ENCODE results near the gene TRIO. TPM values are rescaled to one million over a fixed set of nuclear protein-coding genes. Genes with fewer than 3 reads are reported as not detected.

TRIO gene
- total and polyA plus RNA-seq, 2 of the 8 experiments (the other 6 are each of a cell fraction or from before 2014, with no cell fraction given) = 35.1 to 69.1 TPM

DNA sequence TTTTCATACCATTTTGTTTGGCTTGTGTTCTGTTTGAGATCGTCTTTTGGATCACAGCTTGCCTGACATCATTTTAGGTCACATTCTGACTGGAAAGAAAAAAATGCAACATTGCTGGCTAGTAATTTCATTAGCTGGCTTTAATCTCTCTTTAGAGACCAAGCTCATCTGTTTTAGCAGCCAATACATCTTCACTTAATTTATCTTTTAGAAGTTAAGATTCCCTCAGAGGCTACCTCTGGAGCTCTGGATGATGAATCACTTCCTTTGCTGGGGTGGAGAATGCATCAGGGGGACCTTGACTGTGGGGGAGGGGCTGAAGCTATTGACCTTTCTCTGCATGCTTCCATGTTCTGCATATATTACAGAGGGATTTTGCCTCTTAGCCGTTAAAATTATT, 256.9 kb downstream of the TRIO start:
- Histone ChIP-seq H3K18ac (ENCODE audit: extremely low read depth, low read length) (no peak overlapping the region), H3K9me3 (ENCODE audit: insufficient read depth in 2 of 2, low read depth in 1 of 2, low read length in 1 of 2) (no peaks in the 10 kb centered on the region), H2BK5ac (ENCODE audit: low read depth, low read length) (no peak overlapping the region), H3K56ac (replicated peaks; ENCODE audit: insufficient read length, low read depth, low read length) (no peak overlapping the region), H3K27me3 (replicated peaks in 1 of 4; ENCODE audit: control insufficient read depth in 3 of 4, extremely low read depth in 1 of 4, insufficient read depth in 3 of 4, low read length in 3 of 4) (no peaks in the 10 kb centered on the region), H4K8ac (ENCODE audit: extremely low read depth, insufficient read depth, low read length) (no peak overlapping the region), H3K4me3 (ENCODE audit: extremely low read depth in 1 of 4, insufficient read depth in 2 of 4, low read depth in 3 of 4, low read length in 4 of 4) (no peak overlapping the region), H2AFZ (ENCODE audit: low read length) (no peak overlapping the region), H3K14ac (ENCODE audit: insufficient read length) (no peak overlapping the region), H2BK120ac (replicated peaks; ENCODE audit: low read depth, low read length) (no peak overlapping the region), H2BK12ac (ENCODE audit: low read depth, low read length) (no peak overlapping the region), H3K27ac (ENCODE audit: low read depth, low read length) (no peak overlapping the region), H3K4me1 (replicated peaks in 1 of 4; ENCODE audit: control insufficient read depth in 3 of 4, insufficient read depth in 4 of 4, low read length in 3 of 4) (peaks cover 0 to 4% (median 1%) of the 10 kb centered on the region in 4 experiments; a peak in 2 of 7 replicates), H4K91ac (replicated peaks; ENCODE audit: insufficient read length, low read length) (no peak overlapping the region), H3K79me2 (ENCODE audit: control insufficient read depth in 1 of 2, insufficient read depth in 2 of 2, low read length in 2 of 2) (no peaks in the 10 kb centered on the region; a peak in 1 of 4 replicates), H3K23ac (ENCODE audit: insufficient read length) (no peak overlapping the region), H2BK15ac (ENCODE audit: low read length) (no peak overlapping the region), H3K4me2 (ENCODE audit: insufficient read depth in 1 of 2, low read depth in 2 of 2, low read length in 2 of 2) (no peak overlapping the region), H2AK5ac (ENCODE audit: low read depth, low read length) (no peak overlapping the region), H3K79me1 (ENCODE audit: low read depth, low read length) (no peaks in the 10 kb centered on the region; the same call in none of the 2 replicates), H4K5ac (ENCODE audit: insufficient read length, low read depth, low read length) (no peak overlapping the region), H4K20me1 (replicated peaks in 1 of 2; ENCODE audit: control insufficient read depth in 1 of 2, insufficient read depth in 2 of 2, low read length in 2 of 2) (peaks cover 4 to 6% of the 10 kb centered on the region in 2 experiments), H3K4ac (replicated peaks; ENCODE audit: insufficient read length, low read depth, low read length) (no peak overlapping the region), H3K9ac (replicated peaks in 1 of 4; ENCODE audit: extremely low read depth in 1 of 4, low read depth in 3 of 4, low read length in 3 of 4) (no peak overlapping the region), H2BK20ac (ENCODE audit: low read length) (no peak overlapping the region), H3K36me3 (ENCODE audit: control insufficient read depth in 2 of 4, insufficient read depth in 4 of 4, low read length in 3 of 4) (peaks cover 0 to 33% (median 23%) of the 10 kb centered on the region in 4 experiments; a peak in 7 of 8 replicates), H3K23me2 (ENCODE audit: low read depth, low read length) (peaks cover 18% of the 10 kb centered on the region; the same call in 1 of the 2 replicates)
- POLR2A ChIA-PET (ENCODE audit: partially characterized antibody) = no interaction called here
- TF ChIP-seq SIN3A (conservative IDR thresholded peaks at IDR 0.05 in 1 of 2, IDR thresholded peaks at IDR 0.05 in 1 of 2; ENCODE audit: low read depth in 1 of 2, low read length in 2 of 2) = no peak
- TF ChIP-seq NRF1 (IDR thresholded peaks at IDR 0.05; ENCODE audit: low read depth, low read length) = no peak
- no peak for TF ChIP-seq HDAC2 (IDR thresholded peaks at IDR 0.05; ENCODE audit: borderline replicate concordance in 1 of 2, low read depth in 2 of 2, low read length in 2 of 2)
- TF ChIP-seq SUZ12 (IDR thresholded peaks at IDR 0.05; ENCODE audit: low read length) = no peak
- no peak for TF ChIP-seq NANOG (IDR thresholded peaks at IDR 0.05; ENCODE audit: insufficient read depth, low read depth, low read length, poor library complexity, severe bottlenecking)
- no peak for TF ChIP-seq SRF (IDR thresholded peaks at IDR 0.05; ENCODE audit: low read depth, low read length)
- FAIRE-seq = no peak
- CTCF ChIA-PET (ENCODE audit: partially characterized antibody) = interaction anchor here (0.7 to 5.0 kb wide), 19 partner anchors 8 to 249 kb away, joined by 3 to 35 read pairs (median 6); no protein-coding TSS in a partner anchor
- no peak for DNase-seq (ENCODE audit: low read depth in 1 of 2, low spot score in 2 of 2)
- 95% methylated on average over 2 of the region's 2 CpGs; no CpG with 5 or more reads in 1 of the 2 experiments for WGBS, 2 experiments (ENCODE audit: extremely low coverage in 1 of 2, insufficient coverage in 1 of 2, insufficient read length in 1 of 2, insufficient replicate concordance in 2 of 2, low coverage in 1 of 2, low lambda C conversion rate in 2 of 2, missing lambda C conversion rate in 1 of 2)
